ENCODE measurements around the gene TRPM2. TPM values are rescaled to one million over a fixed set of nuclear protein-coding genes. Genes with fewer than 3 reads are reported as not detected.

TRPM2 gene
- total RNA-seq, 1 donor from 2014 or later, result not detected

GRCh38 chr21:44439211-44439600, 85.8 kb downstream of the TRPM2 start:
- Mint-ChIP-seq H3K27me3 (ENCODE audit: unreplicated experiment) (no peaks in the 10 kb centered on the region), H3K27ac (ENCODE audit: unreplicated experiment) (no peak overlapping the region), H3K36me3 (ENCODE audit: unreplicated experiment) (no peaks in the 10 kb centered on the region), H3K4me1 (ENCODE audit: unreplicated experiment) (no peaks in the 10 kb centered on the region), H3K4me3 (ENCODE audit: unreplicated experiment) (no peak overlapping the region), H3K9me3 (ENCODE audit: unreplicated experiment) (no peaks in the 10 kb centered on the region)
- DNase-seq (ENCODE audit: extremely low spot score, unreplicated experiment), result no peak
- no peak for TF ChIP-seq CTCF (IDR thresholded peaks at IDR 0.05)

- Mint-ChIP-seq H3K27ac (ENCODE audit: unreplicated experiment) (no peak overlapping the region), H3K9me3 (ENCODE audit: unreplicated experiment) (no peaks in the 10 kb centered on the region), H3K4me3 (ENCODE audit: unreplicated experiment) (no peak overlapping the region), H3K4me1 (ENCODE audit: unreplicated experiment) (no peaks in the 10 kb centered on the region), H3K27me3 (ENCODE audit: unreplicated experiment) (no peaks in the 10 kb centered on the region), H3K36me3 (ENCODE audit: unreplicated experiment) (no peaks in the 10 kb centered on the region)
- DNase-seq (ENCODE audit: extremely low spot score, unreplicated experiment), result no peak
- TF ChIP-seq CTCF (IDR thresholded peaks at IDR 0.05), result no peak
These were observed 87.0 kb downstream of the TRPM2 start for GRCh38 chr21:44440241-44441040.

GRCh38 chr21:44441041-44441400, 87.6 kb downstream of the TRPM2 start:
- no peak overlapping the region for H3K4me3 Mint-ChIP-seq (ENCODE audit: unreplicated experiment)
- H3K36me3 Mint-ChIP-seq (ENCODE audit: unreplicated experiment), result no peaks in the 10 kb centered on the region
- no peaks in the 10 kb centered on the region for H3K9me3 Mint-ChIP-seq (ENCODE audit: unreplicated experiment)
- no peaks in the 10 kb centered on the region for H3K27me3 Mint-ChIP-seq (ENCODE audit: unreplicated experiment)
- TF ChIP-seq CTCF (IDR thresholded peaks at IDR 0.05), result no peak
- no peak overlapping the region for H3K27ac Mint-ChIP-seq (ENCODE audit: unreplicated experiment)
- no peak for DNase-seq (ENCODE audit: extremely low spot score, unreplicated experiment)
- H3K4me1 Mint-ChIP-seq (ENCODE audit: unreplicated experiment), result no peaks in the 10 kb centered on the region

- H3K4me3 Mint-ChIP-seq (ENCODE audit: unreplicated experiment), result no peak overlapping the region
- no peak for DNase-seq (ENCODE audit: extremely low spot score, unreplicated experiment)
- H3K36me3 Mint-ChIP-seq (ENCODE audit: unreplicated experiment), result no peaks in the 10 kb centered on the region
- TF ChIP-seq CTCF (IDR thresholded peaks at IDR 0.05), result no peak
- no peaks in the 10 kb centered on the region for H3K4me1 Mint-ChIP-seq (ENCODE audit: unreplicated experiment)
- H3K9me3 Mint-ChIP-seq (ENCODE audit: unreplicated experiment), result no peaks in the 10 kb centered on the region
- no peak overlapping the region for H3K27ac Mint-ChIP-seq (ENCODE audit: unreplicated experiment)
- H3K27me3 Mint-ChIP-seq (ENCODE audit: unreplicated experiment), result no peaks in the 10 kb centered on the region
These were observed 88.3 kb downstream of the TRPM2 start for GRCh38 chr21:44441581-44442265.

All from osteocyte (in vitro differentiated cells).